SH-SY5Y (cell line): ENCODE data around the gene WDR54.

ENCODE experiments used
- GATA2 ChIP-seq: IDR thresholded peaks from 2 replicates; pipeline ENCODE4 v1.6.1; 2011; ENCODE audit warnings: mild to moderate bottlenecking, low read depth, low read length
- GATA3 ChIP-seq: IDR thresholded peaks from 2 replicates; pipeline ENCODE4 v1.6.1; 2011; ENCODE audit warnings: low read depth, mild to moderate bottlenecking, low read length, moderate library complexity

- no peak for TF ChIP-seq GATA2
- TF ChIP-seq GATA3, result no peak
These were observed 43.5 kb upstream of the WDR54 start for GRCh38 chr2:74378007-74378406.
